Adrenal gland (tissue), 12 donors: ENCODE data around the gene CREB5. TPM values are rescaled to one million over a fixed set of nuclear protein-coding genes. Genes with fewer than 3 reads are reported as not detected.

Experiments
- DNase-seq, 7 donors: peaks; one replicate each; pipeline ENCODE4 v3.0.0-alpha.2; 2019 to 2020
- H3K27ac ChIP-seq, 5 donors: fragments of 200-600 bp; sonication (generic) in 4 of 5; 1 replicate in 3 of 5; 2 replicates in 2 of 5; pipeline versions ENCODE4 v1.5.1 to v1.8.0; 2016 to 2020; ENCODE audit warnings: mild to moderate bottlenecking in 1 of 5
- H3K27me3 ChIP-seq: fragments of 200-600 bp; 2 replicates; pipeline ENCODE4 v1.8.0; 2021
- H3K36me3 ChIP-seq, 2 donors: fragments of 200-600 bp; replicated peaks in 1 of 2; 1 replicate in 1 of 2; 2 replicates in 1 of 2; pipeline versions ENCODE4 v1.5.1 to v1.8.0; 2018 to 2022
- H3K4me1 ChIP-seq, 2 donors: fragments of 200-600 bp; replicated peaks in 1 of 2; 1 replicate in 1 of 2; 2 replicates in 1 of 2; pipeline versions ENCODE4 v1.5.1 to v1.8.0; 2018 to 2021
- H3K4me3 ChIP-seq, 4 donors: fragments of 200-600 bp; sonication (generic) in 3 of 4; one replicate each; pipeline ENCODE4 v1.5.1; 2016 to 2018
- H3K9me3 ChIP-seq, 3 donors: fragments of 200-600 bp; sonication (generic) in 1 of 3; replicated peaks in 1 of 3; 1 replicate in 2 of 3; 2 replicates in 1 of 3; pipeline versions ENCODE4 v1.5.1 to v1.8.0; 2016 to 2021
- POLR2A ChIP-seq, 2 donors: fragments of 450-650 bp; IDR thresholded peaks; one replicate each; pipeline ENCODE4 v1.6.1; 2017; ENCODE audit warnings: antibody characterized with exemption in 2 of 2, mild to moderate bottlenecking in 2 of 2, moderate library complexity in 1 of 2
- WGBS, 4 donors: extraction: QIAGEN DNeasy Blood & Tissue Kit in 2 of 4; methylation state at CpG; one replicate each; pipeline versions ENCODE4 v1.1.5 to v1.1.7; 2013 to 2017; 5-methylcytosine and 5-hydroxymethylcytosine counted together
- intact Hi-C, 2 donors: fragments of 100-400 bp; cut with DNase I; formaldehyde crosslinking; loops; one replicate each; pipeline versions ENCODE4 v1.14.1 to v1.15.0; 2022 to 2023
- polyA plus RNA-seq, 3 donors: library from polyadenylated mRNA; stranded (reverse); fragments of 200-250 nt in 2 of 3; fragments of 350-450 nt in 1 of 3; fragmentation: Illumina TruSeq in 1 of 3; extraction: RNeasy Lipid Tissue Mini Kit (QIAGEN cat#74804) in 1 of 3; gene quantifications; one replicate each; pipeline ENCODE4 v1.2.3, GENCODE V29; 2013 to 2014
- total RNA-seq, 9 donors: library from RNA; depleted of rRNA in 4 of 9; stranded (reverse); fragments of >200 nt in 4 of 9; fragments of 120-200 nt in 1 of 9; fragmentation: NEBNext Ultra II Directional in 1 of 9; extraction: Animal tissue kit (Norgen Biotek cat#: 25700) in 1 of 9; gene quantifications; one replicate each; pipeline versions ENCODE4 v1.1.0 to v1.2.4, GENCODE V29; 2013 to 2023
- TF ChIP-seq, protein P1 (sequence below), 6 experiments: fragments of 450-650 bp in 4 of 6; fragments of 200-600 bp in 2 of 6; sonication (generic) in 1 of 6; IDR thresholded peaks; 1 replicate in 5 of 6; 2 replicates in 1 of 6; pipeline versions ENCODE4 v1.5.1 to v1.8.0; 2016 to 2021; ENCODE audit warnings: antibody characterized with exemption in 6 of 6, mild to moderate bottlenecking in 2 of 6, moderate library complexity in 1 of 6
- donor health status: healthy with polysubstance abuse.
- donor health status: Bipolar disorder and iron deficiency.
- donor health status: DM: yes; HTN: yes; CAD: no.
- donor health status: DM: no; HTN: no; CAD: no.
- donor health status: DM: no; HTN: no; CAD: no.
- donor health status: DM: yes; HTN: yes; CAD: no.

The CREB5 gene
- total and polyA plus RNA-seq, 12 donors = 0.69 to 5.4 (median 1.3) TPM

DNA sequence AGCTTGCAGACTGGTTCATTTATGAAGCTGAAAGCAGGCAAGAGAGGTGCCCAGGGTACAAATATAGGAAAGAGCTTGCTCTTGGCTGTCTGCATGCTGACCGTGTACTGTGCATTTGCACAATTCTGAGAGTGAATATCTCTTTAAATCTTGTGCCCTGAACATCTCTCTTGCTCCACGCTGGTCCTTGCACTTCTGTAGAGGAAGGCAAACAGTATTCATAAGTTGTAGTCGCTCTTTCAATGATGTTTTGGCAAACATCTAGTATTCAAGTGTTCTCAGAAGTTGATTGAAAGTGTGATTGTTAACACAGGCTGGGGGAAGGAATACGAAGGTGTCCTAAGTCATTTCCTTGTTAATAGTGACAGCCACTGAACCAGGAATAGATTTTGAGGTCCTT, 332.6 kb downstream of the CREB5 start:
- TF ChIP-seq POLR2A (IDR thresholded peaks at IDR 0.05) = no peak
- TF ChIP-seq, protein P1, sequence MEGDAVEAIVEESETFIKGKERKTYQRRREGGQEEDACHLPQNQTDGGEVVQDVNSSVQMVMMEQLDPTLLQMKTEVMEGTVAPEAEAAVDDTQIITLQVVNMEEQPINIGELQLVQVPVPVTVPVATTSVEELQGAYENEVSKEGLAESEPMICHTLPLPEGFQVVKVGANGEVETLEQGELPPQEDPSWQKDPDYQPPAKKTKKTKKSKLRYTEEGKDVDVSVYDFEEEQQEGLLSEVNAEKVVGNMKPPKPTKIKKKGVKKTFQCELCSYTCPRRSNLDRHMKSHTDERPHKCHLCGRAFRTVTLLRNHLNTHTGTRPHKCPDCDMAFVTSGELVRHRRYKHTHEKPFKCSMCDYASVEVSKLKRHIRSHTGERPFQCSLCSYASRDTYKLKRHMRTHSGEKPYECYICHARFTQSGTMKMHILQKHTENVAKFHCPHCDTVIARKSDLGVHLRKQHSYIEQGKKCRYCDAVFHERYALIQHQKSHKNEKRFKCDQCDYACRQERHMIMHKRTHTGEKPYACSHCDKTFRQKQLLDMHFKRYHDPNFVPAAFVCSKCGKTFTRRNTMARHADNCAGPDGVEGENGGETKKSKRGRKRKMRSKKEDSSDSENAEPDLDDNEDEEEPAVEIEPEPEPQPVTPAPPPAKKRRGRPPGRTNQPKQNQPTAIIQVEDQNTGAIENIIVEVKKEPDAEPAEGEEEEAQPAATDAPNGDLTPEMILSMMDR (IDR thresholded peaks at IDR 0.05) = no peak
- 51 to 80% (median 71%) methylated on average over 4 of the region's 4 CpGs for WGBS, 4 donors
- Histone ChIP-seq H3K4me1 (no peaks in the 10 kb centered on the region), H3K9me3 (no peaks in the 10 kb centered on the region), H3K27ac (no peak overlapping the region), H3K4me3 (no peak overlapping the region), H3K27me3 (no peaks in the 10 kb centered on the region), H3K36me3 (no peaks in the 10 kb centered on the region)
- DNase-seq = no peak
- intact Hi-C loops = no loop called here

DNA sequence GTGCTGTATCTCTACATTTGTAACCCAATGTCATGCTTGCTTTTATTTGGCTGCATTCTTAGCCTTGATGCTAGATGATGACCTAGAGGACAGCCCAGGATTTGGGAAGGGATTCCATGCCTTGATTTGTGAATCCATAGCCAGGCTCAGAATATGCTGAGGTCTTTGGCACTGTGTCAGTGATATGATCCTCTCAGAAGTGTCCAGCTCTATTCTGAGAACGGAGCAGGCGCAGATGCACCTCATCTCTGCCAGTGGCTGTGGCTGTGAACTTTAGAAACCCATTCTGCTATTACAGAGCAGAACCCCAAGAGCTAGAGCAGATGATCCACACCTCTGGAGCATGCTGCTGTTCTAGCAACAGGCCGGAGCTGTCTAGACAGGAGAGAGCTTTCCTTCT, 333.0 kb downstream of the CREB5 start:
- no peaks in the 10 kb centered on the region for H3K9me3 ChIP-seq
- H3K4me1 ChIP-seq = no peaks in the 10 kb centered on the region
- 88 to 100% (median 96%) methylated on average over 1 to 3 of the region's 3 CpGs for WGBS, 4 donors
- H3K4me3 ChIP-seq = no peak overlapping the region
- intact Hi-C loops = no loop called here
- TF ChIP-seq POLR2A (IDR thresholded peaks at IDR 0.05) = no peak
- TF ChIP-seq, protein P1 (IDR thresholded peaks at IDR 0.05) = no peak
- no peaks in the 10 kb centered on the region for H3K27me3 ChIP-seq
- no peak for DNase-seq
- H3K36me3 ChIP-seq = no peaks in the 10 kb centered on the region
- H3K27ac ChIP-seq = no peak overlapping the region

DNA sequence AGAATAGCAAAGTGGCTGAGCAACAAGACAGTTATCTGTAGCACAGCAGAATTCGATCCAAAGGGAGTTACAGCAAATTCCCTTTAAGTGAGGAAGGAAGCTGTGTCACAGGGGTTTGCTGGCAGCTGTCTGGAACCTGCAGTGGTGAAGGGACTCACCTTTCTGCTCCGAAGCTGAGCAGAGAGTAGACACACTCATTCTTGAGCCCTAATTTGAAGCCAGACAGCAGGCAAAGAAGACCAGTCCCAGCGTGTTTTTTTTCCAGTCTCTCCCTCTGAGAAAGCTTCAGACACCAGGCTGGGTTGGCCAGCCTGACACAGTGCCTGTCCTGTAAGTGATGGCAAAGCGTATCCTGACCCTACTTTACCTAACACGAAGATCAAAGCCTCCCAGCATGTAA, 335.1 kb downstream of the CREB5 start:
- intact Hi-C loops = no loop called here
- no peaks in the 10 kb centered on the region for H3K36me3 ChIP-seq
- no peak for DNase-seq
- no peak overlapping the region for H3K27ac ChIP-seq
- 64 to 74% (median 70%) methylated on average over 5 of the region's 5 CpGs for WGBS, 4 donors
- no peaks in the 10 kb centered on the region for H3K27me3 ChIP-seq
- no peak overlapping the region for H3K4me3 ChIP-seq
- no peaks in the 10 kb centered on the region for H3K4me1 ChIP-seq
- TF ChIP-seq, protein P1 (IDR thresholded peaks at IDR 0.05) = no peak
- no peak for TF ChIP-seq POLR2A (IDR thresholded peaks at IDR 0.05)
- H3K9me3 ChIP-seq = no peaks in the 10 kb centered on the region

DNA sequence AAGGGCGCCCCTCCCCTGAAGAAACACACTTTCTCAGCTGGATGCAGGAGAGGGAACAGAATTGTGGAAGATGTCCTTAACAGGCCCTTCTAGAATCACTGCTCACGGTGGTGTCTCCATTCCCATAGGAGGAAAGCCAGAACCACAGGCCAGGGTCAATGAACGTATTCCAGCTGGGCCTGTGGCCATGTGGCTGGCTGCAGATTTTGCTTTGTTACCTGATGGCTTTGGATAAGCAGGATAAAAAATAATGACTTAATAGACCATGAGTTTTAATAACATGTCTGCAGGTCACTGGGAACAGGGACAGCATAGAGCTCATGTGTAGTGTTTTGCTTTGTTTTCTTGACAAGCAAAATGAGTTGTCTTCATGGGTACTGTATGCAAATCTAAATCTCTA, 335.5 kb downstream of the CREB5 start:
- H3K9me3 ChIP-seq = no peaks in the 10 kb centered on the region
- H3K27me3 ChIP-seq = no peaks in the 10 kb centered on the region
- TF ChIP-seq, protein P1 (IDR thresholded peaks at IDR 0.05) = no peak
- TF ChIP-seq POLR2A (IDR thresholded peaks at IDR 0.05) = no peak
- no peaks in the 10 kb centered on the region for H3K36me3 ChIP-seq
- H3K4me1 ChIP-seq = no peaks in the 10 kb centered on the region
- H3K27ac ChIP-seq = no peak overlapping the region
- intact Hi-C loops = no loop called here
- H3K4me3 ChIP-seq = no peak overlapping the region
- no peak for DNase-seq
- WGBS, 4 donors = 62 to 94% (median 81%) methylated on average over 3 of the region's 3 CpGs
